ENCODE measurements around the gene TMEM258. TPM values are rescaled to one million over a fixed set of nuclear protein-coding genes. Genes with fewer than 3 reads are reported as not detected.

Gene TMEM258
- total and polyA plus RNA-seq, 10 donors = 52.4 to 185 (median 80.0) TPM

DNA sequence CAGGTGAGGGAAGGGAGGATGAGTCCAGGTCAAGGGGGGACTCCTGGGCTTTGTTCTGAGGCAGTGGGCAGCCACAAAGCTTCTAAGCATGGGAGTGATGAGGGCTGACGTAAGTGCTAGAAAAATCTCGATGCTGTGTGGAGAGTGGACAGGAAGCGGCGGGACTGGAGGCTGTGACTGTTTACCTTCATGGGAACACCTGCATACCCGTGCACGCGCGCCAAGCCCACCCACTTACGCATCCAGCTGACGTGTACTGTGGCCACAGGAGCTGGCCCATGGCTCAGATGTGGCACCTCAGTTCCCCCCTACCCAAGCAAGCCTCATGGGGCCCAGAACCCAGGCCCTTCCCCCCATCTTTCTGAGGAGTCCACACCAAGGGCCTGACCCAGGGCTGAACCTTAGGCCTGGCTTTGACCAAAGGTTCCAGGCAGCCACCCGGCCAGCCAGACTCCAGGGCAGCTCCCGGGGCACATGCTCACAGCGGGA, 26.0 kb downstream of the TMEM258 start:
- TF ChIP-seq POLR2AphosphoS5 (IDR thresholded peaks at IDR 0.05) = no peak
- TF ChIP-seq POLR2A (IDR thresholded peaks at IDR 0.05) = no peak
- no peak for TF ChIP-seq CTCF (IDR thresholded peaks at IDR 0.05 in 8 of 11, conservative IDR thresholded peaks at IDR 0.05 in 3 of 11)
- no peak for DNase-seq
- Histone ChIP-seq H3K4me3 (no peak overlapping the region), H3K27me3 (replicated peaks in 1 of 7) (peaks cover 0 to 32% (median 0%) of the 10 kb centered on the region in 7 donors), H3K36me3 (no peaks in the 10 kb centered on the region), H3K4me1 (no peaks in the 10 kb centered on the region), H3K27ac (no peak overlapping the region), H3K9me3 (no peaks in the 10 kb centered on the region)
- intact Hi-C loops (cut with DNase I; ENCODE audit: low total_unique reads) = no loop called here
- 73 to 85% (median 80%) methylated on average over 10 to 13 of the region's 13 CpGs for WGBS, 5 donors

GRCh38 chr11:61765550-61766253, 26.7 kb downstream of the TMEM258 start:
- WGBS, 5 donors = 84 to 91% (median 88%) methylated on average over 9 to 26 of the region's 26 CpGs
- Histone ChIP-seq H3K4me3 (no peak overlapping the region), H3K27ac (no peak overlapping the region), H3K9me3 (no peaks in the 10 kb centered on the region), H3K4me1 (no peaks in the 10 kb centered on the region), H3K27me3 (replicated peaks in 1 of 7) (peaks cover 0 to 38% (median 0%) of the 10 kb centered on the region in 7 donors), H3K36me3 (no peaks in the 10 kb centered on the region)
- DNase-seq = no peak
- intact Hi-C loops (cut with DNase I; ENCODE audit: low total_unique reads) = no loop called here
- no peak for TF ChIP-seq CTCF (IDR thresholded peaks at IDR 0.05 in 8 of 11, conservative IDR thresholded peaks at IDR 0.05 in 3 of 11)
- TF ChIP-seq POLR2AphosphoS5 (IDR thresholded peaks at IDR 0.05) = no peak
- TF ChIP-seq POLR2A (IDR thresholded peaks at IDR 0.05) = no peak

DNA sequence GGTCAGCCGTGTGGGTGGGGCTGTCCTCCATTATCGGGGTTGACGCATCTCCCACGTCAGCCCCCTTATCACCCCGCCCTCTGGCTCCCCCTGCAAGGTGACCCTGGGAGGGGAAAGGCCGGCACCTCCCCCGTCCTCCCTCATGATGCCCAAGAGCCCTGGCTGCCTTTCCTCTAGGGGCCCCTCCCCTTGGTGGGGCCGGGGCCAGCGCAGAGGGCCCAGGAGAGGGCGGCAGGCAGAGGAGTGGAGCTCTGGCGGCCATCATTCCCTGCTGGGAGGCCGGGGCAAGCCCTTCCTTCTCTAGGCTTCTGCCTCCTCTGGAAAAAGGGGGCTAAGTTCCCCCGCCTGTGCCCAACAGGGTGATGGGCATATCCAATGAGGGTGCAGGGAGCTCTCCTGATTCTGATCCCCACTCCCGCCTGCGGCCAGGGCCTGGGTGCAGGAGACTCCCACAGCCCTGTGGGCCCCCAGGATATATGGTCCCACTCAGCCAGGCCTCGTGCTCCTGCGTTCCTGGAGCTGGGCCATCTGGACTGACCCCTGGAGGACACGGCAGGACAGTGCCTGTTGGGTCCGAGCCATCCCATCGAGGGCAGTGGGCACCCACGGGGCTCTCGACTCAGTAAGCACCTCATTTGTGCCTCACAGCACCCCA, 27.7 kb downstream of the TMEM258 start:
- Histone ChIP-seq H3K27ac (no peak overlapping the region), H3K36me3 (no peaks in the 10 kb centered on the region), H3K4me3 (no peak overlapping the region), H3K27me3 (replicated peaks in 1 of 7) (peaks cover 0 to 43% (median 0%) of the 10 kb centered on the region in 7 donors), H3K9me3 (no peaks in the 10 kb centered on the region), H3K4me1 (no peaks in the 10 kb centered on the region)
- no peak for DNase-seq
- TF ChIP-seq POLR2AphosphoS5 (IDR thresholded peaks at IDR 0.05) (no peak), CTCF (IDR thresholded peaks at IDR 0.05 in 8 of 11, conservative IDR thresholded peaks at IDR 0.05 in 3 of 11) (no peak), POLR2A (IDR thresholded peaks at IDR 0.05) (no peak)
- WGBS, 5 donors = 45 to 77% (median 69%) methylated on average over 7 to 22 of the region's 22 CpGs
- intact Hi-C loops (cut with DNase I; ENCODE audit: low total_unique reads) = no loop called here

GRCh38 chr11:61763930-61764605, 28.3 kb downstream of the TMEM258 start:
- Histone ChIP-seq H3K27ac (no peak overlapping the region), H3K4me3 (no peak overlapping the region), H3K4me1 (no peaks in the 10 kb centered on the region), H3K36me3 (no peaks in the 10 kb centered on the region), H3K9me3 (no peaks in the 10 kb centered on the region), H3K27me3 (replicated peaks in 1 of 7) (peaks cover 0 to 43% (median 0%) of the 10 kb centered on the region in 7 donors)
- intact Hi-C loops (cut with DNase I; ENCODE audit: low total_unique reads) = no loop called here
- DNase-seq = no peak
- no peak for TF ChIP-seq CTCF (IDR thresholded peaks at IDR 0.05 in 8 of 11, conservative IDR thresholded peaks at IDR 0.05 in 3 of 11)
- no peak for TF ChIP-seq POLR2A (IDR thresholded peaks at IDR 0.05)
- no peak for TF ChIP-seq POLR2AphosphoS5 (IDR thresholded peaks at IDR 0.05)
- WGBS, 5 donors = 71 to 88% (median 81%) methylated on average over 14 to 23 of the region's 23 CpGs
